Lung (tissue), 12 donors: ENCODE measurements around the gene IL1RAPL1. TPM values are rescaled to one million over a fixed set of nuclear protein-coding genes. Genes with fewer than 3 reads are reported as not detected.

ENCODE experiments used
- ATAC-seq: fragments of 200-7000 bp; cut with Tn5 transposase; one replicate; pipeline ENCODE4 v1.9.1; 2020; ENCODE audit warnings: moderate number of reproducible peaks; ENCODE audit not compliant: insufficient read depth, low FRiP score
- DNase-seq, 3 donors: peaks; one replicate each; pipeline ENCODE4 v3.0.0-alpha.2; 2013 to 2017
- H3K27ac ChIP-seq, 2 donors: one replicate each; pipeline ENCODE4 v1.5.1; 2013; ENCODE audit warnings: mild to moderate bottlenecking in 2 of 2, moderate library complexity in 2 of 2, control low read depth in 1 of 2, inconsistent platforms in 1 of 2, low read depth in 1 of 2, low read length in 1 of 2
- H3K27me3 ChIP-seq, 3 donors: one replicate each; pipeline ENCODE4 v1.5.1; 2013; ENCODE audit warnings: low read length in 2 of 3; ENCODE audit not compliant: control insufficient read depth in 3 of 3, insufficient read depth in 3 of 3
- H3K36me3 ChIP-seq, 4 donors: one replicate each; pipeline ENCODE4 v1.5.1; 2013; ENCODE audit warnings: low read length in 4 of 4, mild to moderate bottlenecking in 1 of 4, moderate library complexity in 1 of 4; ENCODE audit not compliant: control insufficient read depth in 4 of 4, insufficient read depth in 4 of 4
- H3K4me1 ChIP-seq, 5 donors: one replicate each; pipeline ENCODE4 v1.5.1; 2013; ENCODE audit warnings: low read length in 5 of 5, mild to moderate bottlenecking in 2 of 5, moderate library complexity in 1 of 5; ENCODE audit not compliant: control insufficient read depth in 5 of 5, insufficient read depth in 5 of 5
- H3K4me3 ChIP-seq: one replicate; pipeline ENCODE4 v1.5.1; 2013; ENCODE audit warnings: mild to moderate bottlenecking, control low read depth, moderate library complexity
- H3K9ac ChIP-seq, 2 donors: one replicate each; pipeline ENCODE4 v1.5.1; 2013; ENCODE audit warnings: low read length in 2 of 2, control low read depth in 1 of 2; ENCODE audit not compliant: insufficient read depth in 1 of 2
- H3K9me3 ChIP-seq, 4 donors: one replicate each; pipeline ENCODE4 v1.5.1; 2013; ENCODE audit warnings: low read length in 3 of 4, mild to moderate bottlenecking in 1 of 4, moderate library complexity in 1 of 4; ENCODE audit not compliant: control insufficient read depth in 4 of 4, insufficient read depth in 3 of 4
- CTCF ChIP-seq: IDR thresholded peaks from 2 replicates; pipeline ENCODE4 v1.5.1; 2012; ENCODE audit warnings: mild to moderate bottlenecking; ENCODE audit errors: control extremely low read depth, extremely low read depth
- WGBS, 2 donors: extraction: QIAGEN DNeasy Blood & Tissue Kit; methylation state at CpG; one replicate each; pipeline ENCODE4 v1.1.7; 2013; 5-methylcytosine and 5-hydroxymethylcytosine counted together
- polyA plus RNA-seq, 2 donors: library from polyadenylated mRNA; stranded (reverse); fragments of 200-250 nt; gene quantifications; one replicate each; pipeline ENCODE4 v1.2.1, GENCODE V29; 2013
- total RNA-seq, 2 donors: library from RNA; depleted of rRNA in 1 of 2; stranded (reverse); fragments of >200 nt in 1 of 2; gene quantifications; one replicate each; pipeline ENCODE4 v1.2.1, GENCODE V29; 2014 to 2021
- donor health status: control.
- donor health status: control.
- donor health status: Bipolar disorder and iron deficiency.
- donor health status: healthy.
- donor health status: DM: yes; HTN: yes; CAD: no.

IL1RAPL1 gene
- total and polyA plus RNA-seq, 4 donors, result 2.2 TPM; not detected in 3

- Histone ChIP-seq H3K36me3 (no peaks in the 10 kb centered on the region), H3K27ac (no peak overlapping the region), H3K4me1 (no peaks in the 10 kb centered on the region), H3K9me3 (no peaks in the 10 kb centered on the region), H3K4me3 (no peak overlapping the region), H3K27me3 (peaks cover 0 to 4% (median 0%) of the 10 kb centered on the region in 3 donors), H3K9ac (no peak overlapping the region)
- DNase-seq (no peak), ATAC-seq (no peak)
- WGBS, 2 donors, result 75 to 91% methylated on average over 8 of the region's 8 CpGs
- no peak for TF ChIP-seq CTCF
Measured at GRCh38 chrX:28550331-28550872, 36.8 kb upstream of the IL1RAPL1 start.

GRCh38 chrX:28552322-28552721, 34.9 kb upstream of the IL1RAPL1 start:
- ATAC-seq, result no peak
- 81 to 90% methylated on average over 1 of the region's 1 CpG for WGBS, 2 donors
- H3K27ac ChIP-seq, result no peak overlapping the region
- H3K9ac ChIP-seq, result no peak overlapping the region
- H3K36me3 ChIP-seq, result no peaks in the 10 kb centered on the region
- peaks cover 0 to 2% (median 0%) of the 10 kb centered on the region in 3 donors for H3K27me3 ChIP-seq
- no peaks in the 10 kb centered on the region for H3K4me1 ChIP-seq
- TF ChIP-seq CTCF, result no peak
- peaks cover 0 to 5% (median 1%) of the 10 kb centered on the region in 4 donors for H3K9me3 ChIP-seq
- no peak overlapping the region for H3K4me3 ChIP-seq
- DNase-seq, result no peak

- H3K9me3 ChIP-seq, result peaks cover 0 to 6% (median 2%) of the 10 kb centered on the region in 4 donors
- DNase-seq (no peak), ATAC-seq (no peak)
- H3K36me3 ChIP-seq, result no peaks in the 10 kb centered on the region
- no peak for TF ChIP-seq CTCF
- H3K9ac ChIP-seq, result no peak overlapping the region
- peaks cover 0 to 2% (median 0%) of the 10 kb centered on the region in 3 donors for H3K27me3 ChIP-seq
- H3K4me1 ChIP-seq, result no peaks in the 10 kb centered on the region
- H3K4me3 ChIP-seq, result no peak overlapping the region
- no peak overlapping the region for H3K27ac ChIP-seq
- WGBS, 2 donors, result 29 to 48% methylated on average over 1 of the region's 1 CpG
Measured at GRCh38 chrX:28552882-28553829, 34.1 kb upstream of the IL1RAPL1 start.
